OCI-LY1 (cell line): ENCODE measurements around the gene MMAB.

ENCODE experiments used
- CTCF ChIP-seq: fragments of 200-600 bp; sonication (generic), shearing (Covaris generic); IDR thresholded peaks from 2 replicates; pipeline ENCODE4 v1.5.1; 2017; ENCODE audit warnings: mild to moderate bottlenecking, antibody characterized with exemption, low read length, moderate library complexity, mixed read lengths
- EZH2 ChIP-seq: fragments of 200-600 bp; sonication (generic), shearing (Covaris generic); IDR thresholded peaks from 2 replicates; pipeline ENCODE4 v1.8.0; 2017; ENCODE audit warnings: borderline replicate concordance, mixed run types, mild to moderate bottlenecking, antibody characterized with exemption, low read length, moderate library complexity, mixed read lengths

GRCh38 chr12:109541413-109541726 lies 31.9 kb downstream of the MMAB start:
- TF ChIP-seq CTCF (no peak), EZH2 (no peak)
